Prostate gland (tissue), 2 donors: ENCODE data around the gene SORT1.

ENCODE experiments used
- POLR2A ChIP-seq: fragments of 450-650 bp; IDR thresholded peaks from one replicate; pipeline ENCODE4 v1.6.1; 2016; ENCODE audit warnings: antibody characterized with exemption, mild to moderate bottlenecking
- POLR2AphosphoS5 ChIP-seq: sonication (generic); formaldehyde crosslinking; IDR thresholded peaks from one replicate; pipeline ENCODE4 v1.6.1; 2017; ENCODE audit warnings: antibody characterized with exemption
- TF ChIP-seq, protein P1 (sequence below), 4 experiments: fragments of 200-600 bp in 2 of 4; fragments of 450-650 bp in 2 of 4; sonication (generic) in 2 of 4; IDR thresholded peaks; 1 replicate in 3 of 4; 2 replicates in 1 of 4; pipeline ENCODE4 v1.5.1; 2016 to 2019; ENCODE audit warnings: antibody characterized with exemption in 4 of 4, mild to moderate bottlenecking in 2 of 4, moderate library complexity in 2 of 4

GRCh38 chr1:109312246-109312645 is 85.5 kb downstream of the SORT1 start:
- TF ChIP-seq, protein P1, sequence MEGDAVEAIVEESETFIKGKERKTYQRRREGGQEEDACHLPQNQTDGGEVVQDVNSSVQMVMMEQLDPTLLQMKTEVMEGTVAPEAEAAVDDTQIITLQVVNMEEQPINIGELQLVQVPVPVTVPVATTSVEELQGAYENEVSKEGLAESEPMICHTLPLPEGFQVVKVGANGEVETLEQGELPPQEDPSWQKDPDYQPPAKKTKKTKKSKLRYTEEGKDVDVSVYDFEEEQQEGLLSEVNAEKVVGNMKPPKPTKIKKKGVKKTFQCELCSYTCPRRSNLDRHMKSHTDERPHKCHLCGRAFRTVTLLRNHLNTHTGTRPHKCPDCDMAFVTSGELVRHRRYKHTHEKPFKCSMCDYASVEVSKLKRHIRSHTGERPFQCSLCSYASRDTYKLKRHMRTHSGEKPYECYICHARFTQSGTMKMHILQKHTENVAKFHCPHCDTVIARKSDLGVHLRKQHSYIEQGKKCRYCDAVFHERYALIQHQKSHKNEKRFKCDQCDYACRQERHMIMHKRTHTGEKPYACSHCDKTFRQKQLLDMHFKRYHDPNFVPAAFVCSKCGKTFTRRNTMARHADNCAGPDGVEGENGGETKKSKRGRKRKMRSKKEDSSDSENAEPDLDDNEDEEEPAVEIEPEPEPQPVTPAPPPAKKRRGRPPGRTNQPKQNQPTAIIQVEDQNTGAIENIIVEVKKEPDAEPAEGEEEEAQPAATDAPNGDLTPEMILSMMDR (IDR thresholded peaks at IDR 0.05), result no peak
- TF ChIP-seq POLR2A (no peak), POLR2AphosphoS5 (no peak)
